C4-2B (cell line): ENCODE measurements around the gene HLF.

ENCODE experiments used
- H3K27ac ChIP-seq: fragments of 450-650 bp; 2 replicates; pipeline ENCODE4 v1.5.1; 2017
- ZFX ChIP-seq: fragments of 450-650 bp; IDR thresholded peaks from 2 replicates; pipeline ENCODE4 v1.6.1; 2017
- TF ChIP-seq, protein P1 (sequence below): fragments of 450-650 bp; conservative IDR thresholded peaks from 2 replicates; pipeline ENCODE4 v1.5.1; 2017; ENCODE audit warnings: mild to moderate bottlenecking

The HLF gene

DNA sequence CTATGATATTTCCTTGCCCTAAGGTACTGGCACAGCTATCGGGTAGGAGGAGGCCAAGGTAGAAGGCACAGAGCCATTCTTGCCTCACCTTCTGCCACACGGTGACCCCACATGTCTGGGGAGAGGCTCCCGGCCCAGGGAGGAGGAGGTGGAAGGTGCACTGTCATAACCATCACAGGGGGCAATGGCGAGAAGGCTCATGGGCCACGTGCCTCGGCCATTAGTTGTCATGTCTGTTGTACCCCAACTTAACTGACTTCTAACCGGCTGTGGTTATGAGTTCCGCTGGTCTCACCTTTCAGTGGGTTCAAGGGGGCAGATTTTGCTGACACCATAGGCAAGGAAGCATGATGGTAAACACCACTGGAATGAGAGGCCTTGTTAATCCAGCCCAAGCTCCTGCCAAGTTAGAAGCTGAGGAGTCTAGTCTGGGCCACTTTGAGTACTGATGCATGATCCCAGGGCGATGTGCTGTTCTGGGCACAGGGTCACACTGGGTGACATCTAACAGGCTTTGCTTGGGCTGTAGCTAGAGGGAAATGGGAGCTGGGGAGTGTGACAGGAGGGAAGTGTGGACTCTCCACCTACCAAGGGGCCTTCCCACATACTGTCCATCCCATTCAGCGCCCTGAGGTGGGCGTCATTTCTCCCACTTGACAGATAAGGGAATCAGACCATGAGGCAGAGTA is 39.6 kb downstream of the HLF start:
- TF ChIP-seq, protein P1, sequence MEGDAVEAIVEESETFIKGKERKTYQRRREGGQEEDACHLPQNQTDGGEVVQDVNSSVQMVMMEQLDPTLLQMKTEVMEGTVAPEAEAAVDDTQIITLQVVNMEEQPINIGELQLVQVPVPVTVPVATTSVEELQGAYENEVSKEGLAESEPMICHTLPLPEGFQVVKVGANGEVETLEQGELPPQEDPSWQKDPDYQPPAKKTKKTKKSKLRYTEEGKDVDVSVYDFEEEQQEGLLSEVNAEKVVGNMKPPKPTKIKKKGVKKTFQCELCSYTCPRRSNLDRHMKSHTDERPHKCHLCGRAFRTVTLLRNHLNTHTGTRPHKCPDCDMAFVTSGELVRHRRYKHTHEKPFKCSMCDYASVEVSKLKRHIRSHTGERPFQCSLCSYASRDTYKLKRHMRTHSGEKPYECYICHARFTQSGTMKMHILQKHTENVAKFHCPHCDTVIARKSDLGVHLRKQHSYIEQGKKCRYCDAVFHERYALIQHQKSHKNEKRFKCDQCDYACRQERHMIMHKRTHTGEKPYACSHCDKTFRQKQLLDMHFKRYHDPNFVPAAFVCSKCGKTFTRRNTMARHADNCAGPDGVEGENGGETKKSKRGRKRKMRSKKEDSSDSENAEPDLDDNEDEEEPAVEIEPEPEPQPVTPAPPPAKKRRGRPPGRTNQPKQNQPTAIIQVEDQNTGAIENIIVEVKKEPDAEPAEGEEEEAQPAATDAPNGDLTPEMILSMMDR = no peak
- no peak for TF ChIP-seq ZFX
- no peak overlapping the region for H3K27ac ChIP-seq

DNA sequence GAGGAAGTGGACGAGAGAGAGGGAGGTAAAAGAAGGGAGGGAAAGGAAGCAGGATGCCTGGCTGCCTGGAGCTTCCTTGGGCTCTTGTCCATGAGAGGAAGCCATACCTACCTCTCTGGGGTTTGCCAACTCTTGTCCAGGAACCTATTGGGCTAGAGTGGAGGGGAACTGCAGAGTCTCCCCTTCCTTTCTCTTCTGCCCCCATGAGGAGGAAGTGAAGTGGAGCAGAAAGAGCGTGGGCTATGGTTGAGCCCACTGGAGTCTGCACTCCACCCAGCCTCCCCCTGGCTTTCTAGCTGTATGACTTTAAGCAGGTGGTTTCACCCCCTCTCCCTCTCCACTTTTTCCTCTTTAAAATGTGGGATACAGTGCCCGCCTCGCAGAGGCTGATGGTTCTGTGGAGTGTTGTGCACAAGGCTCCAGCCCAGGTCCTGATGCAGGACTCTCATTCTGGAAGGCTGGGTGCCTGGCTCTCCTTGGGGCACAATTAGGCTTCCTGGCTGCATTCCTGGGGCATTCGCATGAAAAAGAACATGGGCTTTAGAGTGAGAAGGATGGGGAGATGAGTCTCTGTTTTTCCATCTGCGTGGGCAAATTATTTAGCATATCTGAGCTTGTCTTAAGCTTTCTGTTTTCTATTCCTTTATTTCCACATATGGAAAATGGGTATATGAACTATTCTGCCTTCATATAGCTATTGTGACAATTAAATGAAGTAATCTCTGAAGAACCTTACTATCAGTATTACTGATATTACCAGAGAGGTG is 40.7 kb downstream of the HLF start:
- no peak overlapping the region for H3K27ac ChIP-seq
- TF ChIP-seq, protein P1 = no peak
- TF ChIP-seq ZFX = no peak

DNA sequence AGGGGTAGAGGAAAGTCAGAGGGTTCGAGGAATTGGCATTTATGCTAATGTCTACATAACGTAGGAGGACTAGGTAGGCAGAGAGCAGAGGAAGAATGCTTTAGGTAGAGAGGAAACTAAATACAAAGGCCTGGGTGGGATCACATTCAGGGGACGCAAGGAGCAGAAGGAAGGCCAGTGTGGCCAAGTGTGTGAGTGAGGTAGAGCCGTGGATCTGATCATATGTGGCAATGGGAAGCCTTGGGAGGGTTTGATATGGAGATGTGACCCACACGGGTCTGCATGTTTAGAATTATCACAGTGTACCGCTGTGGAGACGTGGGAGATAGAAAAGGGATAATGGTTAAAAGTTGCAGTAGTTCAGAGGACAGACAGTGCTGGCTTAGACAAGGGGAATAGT is 43.1 kb downstream of the HLF start:
- no peak overlapping the region for H3K27ac ChIP-seq
- TF ChIP-seq, protein P1 = no peak
- no peak for TF ChIP-seq ZFX

DNA sequence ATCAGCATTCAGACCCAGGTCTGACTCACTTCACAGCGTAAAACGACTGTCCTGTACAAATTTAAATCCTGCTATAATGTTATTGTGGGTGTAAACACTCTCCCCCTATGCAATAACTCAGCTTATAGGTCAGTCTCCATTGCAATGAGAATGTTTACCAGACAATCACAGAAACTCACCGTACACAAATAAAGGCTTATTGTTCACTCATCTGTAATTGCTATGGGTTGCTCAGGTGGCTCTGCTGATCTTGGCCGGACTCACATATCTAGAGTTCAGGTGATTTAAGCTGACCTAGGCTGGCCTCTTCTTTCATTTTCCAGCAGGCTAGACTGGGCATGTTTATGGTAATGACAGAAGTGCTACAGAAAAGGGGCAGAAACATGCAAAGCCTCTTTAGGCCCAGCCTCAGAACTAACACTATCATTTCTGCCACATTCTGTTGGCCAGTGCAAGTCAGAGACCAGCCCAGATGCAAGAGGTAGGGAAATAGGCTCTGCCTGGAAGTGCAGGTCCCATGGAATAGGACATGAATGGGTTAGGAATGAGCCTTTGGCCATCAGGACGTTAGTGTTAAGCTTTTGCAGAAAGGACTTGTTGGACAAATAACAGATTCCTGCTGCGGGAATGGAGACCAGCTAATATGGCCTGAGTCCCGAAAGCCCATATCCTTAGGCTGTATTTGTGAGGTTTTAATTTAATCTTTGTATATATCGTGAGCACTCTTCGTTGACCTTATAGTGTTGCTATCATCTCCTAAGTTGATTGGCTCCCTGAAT is 44.0 kb downstream of the HLF start:
- H3K27ac ChIP-seq = no peak overlapping the region
- TF ChIP-seq, protein P1 = no peak
- 0 out of 2 replicates have a peak, but pooled peaks have one; percentile 16 for TF ChIP-seq ZFX

DNA sequence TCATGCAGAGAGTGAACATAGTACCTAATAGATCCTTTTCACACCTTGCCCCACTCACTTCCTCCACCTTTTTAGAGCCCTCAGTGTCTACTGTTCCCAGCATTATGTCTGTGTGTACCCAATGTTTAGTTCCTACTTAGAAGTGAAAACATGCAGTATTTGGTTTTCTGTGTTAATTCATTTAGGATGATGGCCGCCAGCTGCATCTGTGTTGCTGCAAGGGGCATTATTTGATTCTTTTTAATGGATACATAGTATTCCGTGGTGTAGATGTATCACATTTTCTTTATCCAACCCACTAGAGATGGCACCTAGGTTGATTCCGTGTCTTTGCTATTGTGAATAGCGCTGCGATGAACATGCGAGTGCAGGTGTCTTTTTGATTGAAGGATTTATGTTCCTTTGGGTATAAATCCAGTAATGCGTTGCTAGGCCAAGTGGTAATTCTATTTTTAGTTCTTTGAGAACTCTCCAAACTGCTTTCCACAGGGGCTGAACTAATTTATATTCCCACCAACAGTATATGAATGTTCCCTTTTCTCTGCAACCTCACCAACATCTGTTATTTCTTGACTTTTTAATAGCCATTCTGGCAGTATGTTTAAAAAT is 47.1 kb downstream of the HLF start:
- no peak overlapping the region for H3K27ac ChIP-seq
- TF ChIP-seq, protein P1 = no peak

DNA sequence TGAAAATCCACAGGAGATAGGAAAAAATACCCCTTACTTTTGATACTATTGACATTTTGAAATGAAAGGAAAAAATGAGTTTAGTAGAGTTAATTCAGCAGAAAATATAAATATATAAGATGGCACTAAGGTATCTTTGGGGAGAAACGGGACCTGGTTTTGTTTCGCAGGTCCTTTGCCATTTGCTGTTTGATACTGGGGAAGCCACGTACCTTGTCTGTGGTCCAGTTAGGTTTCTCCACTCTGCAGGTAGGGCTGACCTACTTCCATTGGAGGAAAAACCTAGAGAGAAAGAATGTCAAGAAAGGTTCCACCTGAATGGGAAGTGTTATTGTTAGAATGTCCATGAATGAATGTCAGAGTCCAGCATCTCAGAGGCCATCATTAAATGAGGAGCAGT is 48.1 kb downstream of the HLF start:
- no peak overlapping the region for H3K27ac ChIP-seq
- no peak for TF ChIP-seq ZFX

DNA sequence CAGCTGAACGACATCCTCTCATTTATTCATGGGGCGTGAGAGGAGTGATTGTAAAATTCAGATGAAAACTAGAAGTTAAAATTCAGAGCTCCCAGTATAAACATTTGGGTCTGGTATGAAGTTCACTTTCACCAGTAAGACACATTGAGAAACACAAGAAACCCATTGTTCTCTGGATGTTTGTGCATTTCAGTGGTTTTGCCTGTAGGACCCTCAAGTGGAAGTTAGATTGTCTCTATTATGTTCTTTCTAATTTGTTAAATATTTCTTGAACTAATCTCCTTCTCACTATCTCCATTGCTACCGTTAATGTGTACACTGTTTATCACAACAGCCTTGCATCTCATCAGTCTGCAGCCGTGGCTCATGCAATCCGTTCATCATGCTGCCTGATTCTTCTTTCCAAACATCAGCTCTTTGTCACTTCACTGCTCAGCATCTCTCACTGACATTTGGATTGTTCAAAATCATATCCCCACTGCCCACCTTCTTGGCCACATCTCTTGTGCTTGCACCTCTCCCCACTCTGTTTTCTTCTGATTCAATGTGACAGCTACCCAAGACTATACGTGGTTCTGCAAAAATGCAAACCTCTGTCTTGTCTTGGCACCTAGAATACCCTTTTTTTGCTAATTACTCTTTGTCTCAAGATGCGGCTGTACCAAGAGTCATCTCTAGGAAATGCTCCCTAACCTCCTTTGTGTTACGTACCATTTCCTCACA is 49.5 kb downstream of the HLF start:
- no peak for TF ChIP-seq ZFX
- TF ChIP-seq, protein P1 = no peak
- no peak overlapping the region for H3K27ac ChIP-seq
